K562 (cell line): ENCODE measurements around the gene YIPF4. TPM values are rescaled to one million over a fixed set of nuclear protein-coding genes. Genes with fewer than 3 reads are reported as not detected.

ENCODE experiments used
- ATF3 ChIP-seq, 2 experiments: fragments of 450-650 bp in 1 of 2; sonication (generic) in 1 of 2; formaldehyde crosslinking in 1 of 2; IDR thresholded peaks in 1 of 2; conservative IDR thresholded peaks in 1 of 2; 2 replicates each; pipeline versions ENCODE4 v1.6.1 to v1.8.1; 2016 to 2023; ENCODE audit warnings: mild to moderate bottlenecking in 2 of 2, moderate library complexity in 2 of 2, inconsistent platforms in 1 of 2, missing genetic modification reagents in 1 of 2
- ATF4 ChIP-seq: fragments of 450-650 bp; formaldehyde crosslinking; IDR thresholded peaks from 2 replicates; pipeline ENCODE4 v1.4.0; 2022; ENCODE audit warnings: mild to moderate bottlenecking, moderate library complexity
- BDP1 ChIP-seq: IDR thresholded peaks from 3 replicates; pipeline ENCODE4 v1.6.1; 2011; ENCODE audit not compliant: insufficient read length, insufficient read depth
- CSDE1 ChIP-seq, 2 experiments: fragments of 450-650 bp; IDR thresholded peaks; 2 replicates each; pipeline ENCODE4 v1.6.1; 2016; ENCODE audit warnings: mild to moderate bottlenecking in 1 of 2
- DLX4 ChIP-seq: fragments of 250-450 bp; sonication (Bioruptor Pico); IDR thresholded peaks from 2 replicates; pipeline ENCODE4 v1.6.1; 2021; ENCODE audit warnings: mild to moderate bottlenecking
- FOS ChIP-seq: IDR thresholded peaks from 3 replicates; pipeline ENCODE4 v1.6.1; 2011; ENCODE audit not compliant: insufficient read length; ENCODE audit errors: extremely low read depth
- HDGF ChIP-seq: fragments of 450-650 bp; IDR thresholded peaks from 2 replicates; pipeline ENCODE4 v1.6.1; 2016
- HMGXB4 ChIP-seq: sonication (generic); formaldehyde crosslinking; IDR thresholded peaks from 2 replicates; pipeline ENCODE4 v1.8.1; 2023; ENCODE audit warnings: mild to moderate bottlenecking, missing genetic modification reagents
- HOMEZ ChIP-seq: fragments of 250-450 bp; sonication (Bioruptor Pico); IDR thresholded peaks from 2 replicates; pipeline ENCODE4 v1.4.0; 2020; ENCODE audit warnings: mild to moderate bottlenecking, moderate library complexity
- MYBL2 ChIP-seq, 2 experiments: fragments of 450-650 bp in 1 of 2; sonication (generic) in 1 of 2; formaldehyde crosslinking in 1 of 2; IDR thresholded peaks; 2 replicates each; pipeline versions ENCODE4 v1.6.1 to v1.8.1; 2017 to 2022; ENCODE audit warnings: borderline replicate concordance in 1 of 2, inconsistent platforms in 1 of 2, low read depth in 1 of 2, mild to moderate bottlenecking in 1 of 2, missing genetic modification reagents in 1 of 2, moderate library complexity in 1 of 2
- PHF21A ChIP-seq: fragments of 450-650 bp; IDR thresholded peaks from 2 replicates; pipeline ENCODE4 v1.6.1; 2017; ENCODE audit warnings: low read depth, borderline replicate concordance
- POLR2G ChIP-seq: fragments of 200-400 bp; formaldehyde crosslinking; IDR thresholded peaks from 2 replicates; pipeline ENCODE4 v1.6.1; 2017; ENCODE audit warnings: low read depth, mild to moderate bottlenecking, antibody characterized with exemption, low read length, moderate library complexity
- PRDM10 ChIP-seq: fragments of 450-650 bp; IDR thresholded peaks from 2 replicates; pipeline ENCODE4 v1.6.1; 2018; ENCODE audit not compliant: partially characterized antibody
- TBL1XR1 ChIP-seq, 2 experiments: IDR thresholded peaks; 2 replicates each; pipeline ENCODE4 v1.6.1; 2012; ENCODE audit warnings: improper control_type of control experiment in 2 of 2, low read length in 2 of 2, mild to moderate bottlenecking in 1 of 2
- ZNF184 ChIP-seq: sonication (generic); formaldehyde crosslinking; IDR thresholded peaks from 2 replicates; pipeline ENCODE4 v1.5.0; 2020; ENCODE audit warnings: missing genetic modification reagents
- ZNF263 ChIP-seq: sonication (generic); formaldehyde crosslinking; IDR thresholded peaks from 2 replicates; pipeline ENCODE4 v1.8.0; 2022; ENCODE audit warnings: mild to moderate bottlenecking, missing genetic modification reagents, borderline replicate concordance
- ZNF282 ChIP-seq: sonication (generic); formaldehyde crosslinking; IDR thresholded peaks from 2 replicates; pipeline ENCODE4 v1.8.1; 2023; ENCODE audit warnings: missing genetic modification reagents
- ZSCAN32 ChIP-seq: fragments of 450-650 bp; formaldehyde crosslinking; IDR thresholded peaks from 2 replicates; pipeline ENCODE4 v1.4.0; 2020; ENCODE audit warnings: mild to moderate bottlenecking, moderate library complexity
- polyA plus RNA-seq, 8 experiments: library from polyadenylated mRNA; depleted of rRNA in 4 of 8; stranded (reverse) in 5 of 8; unstranded in 3 of 8; fragments of >200 nt; fragmentation: Nextera tagmentation in 2 of 8; fragmentation: Illumina TruSeq in 1 of 8; extraction: Ambion mirVana in 2 of 8; extraction: Trizol in 1 of 8; gene quantifications; 2 replicates each; pipeline versions ENCODE4 v1.2.1 to v1.2.3, GENCODE V29; 2011 to 2014; ENCODE audit warnings: inconsistent platforms in 1 of 8, missing spikeins in 1 of 8
- total RNA-seq, 7 experiments: library from RNA; depleted of rRNA in 6 of 7; stranded (reverse); fragments of >200 nt in 6 of 7; fragmentation: Illumina TruSeq in 2 of 7; extraction: Trizol in 2 of 7; gene quantifications; 2 replicates each; pipeline versions ENCODE4 v1.2.1 to v1.2.3, GENCODE V29; 2011 to 2021; ENCODE audit warnings: low replicate concordance in 1 of 7

The YIPF4 gene
- total and polyA plus RNA-seq, 9 of the 15 experiments (the other 6 are each of a cell fraction or from before 2014, with no cell fraction given), result 4.9 to 46.9 (median 17.5) TPM

- TF ChIP-seq DLX4 (CRISPR knock-in tag), result no peak
- 0 out of 2 replicates have a peak, but pooled peaks have one; percentile 15 for TF ChIP-seq HMGXB4 (CRISPR knock-in tag)
- TF ChIP-seq ZNF184 (CRISPR knock-in tag), result no peak
- no peak for TF ChIP-seq ZNF282
- TF ChIP-seq MYBL2 (IDR thresholded peaks at IDR 0.05; ENCODE audit: low read depth), result no peak
- TF ChIP-seq MYBL2 (CRISPR knock-in tag; IDR thresholded peaks at IDR 0.05; ENCODE audit: borderline replicate concordance), result no peak
- no peak for TF ChIP-seq BDP1
- no peak for TF ChIP-seq CSDE1 (IDR thresholded peaks at IDR 0.05)
- TF ChIP-seq HDGF, result no peak
- TF ChIP-seq POLR2G, result peak; percentile 96
- no peak for TF ChIP-seq ZSCAN32 (CRISPR knock-in tag)
- no peak for TF ChIP-seq TBL1XR1 (IDR thresholded peaks at IDR 0.05; ENCODE audit: low read length in 2 of 2)
- no peak for TF ChIP-seq FOS
- TF ChIP-seq ZNF263 (CRISPR knock-in tag), result no peak; the same call in 1 of the 2 replicates
- no peak for TF ChIP-seq ATF4 (CRISPR knock-in tag)
- no peak for TF ChIP-seq PHF21A
- TF ChIP-seq PRDM10, result peak; percentile 50
- TF ChIP-seq ATF3 (IDR thresholded peaks at IDR 0.05), result no peak; the same call in 1 of the 2 replicates
- TF ChIP-seq ATF3 (CRISPR knock-in tag; conservative IDR thresholded peaks at IDR 0.05), result no peak
- TF ChIP-seq HOMEZ (CRISPR knock-in tag), result no peak
These were observed 79.1 kb downstream of the YIPF4 start, which contains the start of gene BIRC6 (continued) for GRCh38 chr2:32356681-32357317.
